WI38 (cell line): Measurements from ENCODE around the gene RNF141.

Source experiments
- H3K4me3 ChIP-seq: 2 replicates; pipeline ENCODE4 v1.5.1; 2011; ENCODE audit warnings: low read depth, mild to moderate bottlenecking, control low read depth, low read length
- CTCF ChIP-seq: IDR thresholded peaks from 2 replicates; pipeline ENCODE4 v1.5.1; 2012; ENCODE audit warnings: low read depth, mild to moderate bottlenecking, control low read depth, low read length

Gene RNF141

DNA sequence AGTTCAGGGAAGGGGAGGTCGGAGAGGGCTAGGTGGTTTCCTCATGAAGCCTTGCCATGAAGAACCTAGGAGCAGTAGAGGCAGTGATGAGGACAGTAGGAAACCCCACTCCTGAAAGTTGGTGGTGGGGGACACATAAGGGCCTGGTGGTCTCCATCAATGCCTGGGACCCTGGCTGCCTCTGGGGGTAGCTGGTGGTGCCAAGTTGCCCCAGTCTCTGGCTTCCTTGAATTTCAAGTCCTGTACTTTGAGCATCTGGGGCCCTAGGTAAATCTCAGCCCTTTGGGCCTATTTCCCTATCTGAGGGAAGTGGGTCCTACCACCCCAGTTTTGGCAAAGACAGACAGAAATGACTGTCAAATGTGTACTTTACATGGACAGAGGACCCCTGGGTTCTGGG is 57.8 kb downstream of the RNF141 start:
- no peak for TF ChIP-seq CTCF
- no peak overlapping the region for H3K4me3 ChIP-seq

GRCh38 chr11:10481560-10482349 is 59.2 kb downstream of the RNF141 start:
- no peak overlapping the region for H3K4me3 ChIP-seq
- TF ChIP-seq CTCF = no peak

DNA sequence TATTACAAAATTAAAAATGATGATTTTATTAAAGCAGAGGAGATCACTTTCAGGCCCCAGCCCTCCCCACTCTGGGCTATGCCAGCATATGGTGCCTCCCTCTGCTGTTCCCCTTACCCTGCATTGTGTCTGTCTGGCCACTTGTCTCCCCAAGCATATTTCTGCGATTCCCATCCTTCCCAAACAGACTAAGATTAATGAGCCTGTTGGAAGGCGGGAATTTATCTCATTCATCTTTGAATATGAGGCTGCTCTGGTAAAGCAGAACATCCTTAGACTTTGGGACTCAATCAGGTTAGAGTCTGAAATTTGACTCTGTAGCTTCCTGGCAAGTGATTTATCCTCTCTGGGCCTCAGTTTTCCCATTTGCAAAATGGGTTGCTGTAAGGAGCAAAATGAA is 60.2 kb downstream of the RNF141 start:
- no peak overlapping the region for H3K4me3 ChIP-seq
- no peak for TF ChIP-seq CTCF

DNA sequence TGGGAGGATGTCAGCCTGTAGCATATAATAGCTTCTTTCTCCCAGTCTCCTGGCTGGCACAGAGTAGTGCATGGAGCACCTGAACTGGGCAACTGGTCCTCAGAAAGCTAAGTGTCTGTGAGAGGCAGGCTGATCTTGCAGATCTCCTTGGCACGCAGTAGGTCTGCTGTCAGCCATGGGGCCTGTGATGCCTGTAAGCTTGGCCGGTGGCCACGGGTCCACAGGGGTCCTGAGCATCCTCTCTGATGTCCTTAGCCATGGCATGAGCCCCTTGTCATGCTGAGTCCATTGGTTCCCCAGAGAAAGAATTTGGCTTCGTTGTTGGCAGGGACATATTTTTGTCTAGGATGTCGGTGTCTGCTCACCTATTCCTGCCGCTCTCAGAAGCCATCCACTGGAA is 61.0 kb downstream of the RNF141 start:
- TF ChIP-seq CTCF = no peak
- H3K4me3 ChIP-seq = no peak overlapping the region

DNA sequence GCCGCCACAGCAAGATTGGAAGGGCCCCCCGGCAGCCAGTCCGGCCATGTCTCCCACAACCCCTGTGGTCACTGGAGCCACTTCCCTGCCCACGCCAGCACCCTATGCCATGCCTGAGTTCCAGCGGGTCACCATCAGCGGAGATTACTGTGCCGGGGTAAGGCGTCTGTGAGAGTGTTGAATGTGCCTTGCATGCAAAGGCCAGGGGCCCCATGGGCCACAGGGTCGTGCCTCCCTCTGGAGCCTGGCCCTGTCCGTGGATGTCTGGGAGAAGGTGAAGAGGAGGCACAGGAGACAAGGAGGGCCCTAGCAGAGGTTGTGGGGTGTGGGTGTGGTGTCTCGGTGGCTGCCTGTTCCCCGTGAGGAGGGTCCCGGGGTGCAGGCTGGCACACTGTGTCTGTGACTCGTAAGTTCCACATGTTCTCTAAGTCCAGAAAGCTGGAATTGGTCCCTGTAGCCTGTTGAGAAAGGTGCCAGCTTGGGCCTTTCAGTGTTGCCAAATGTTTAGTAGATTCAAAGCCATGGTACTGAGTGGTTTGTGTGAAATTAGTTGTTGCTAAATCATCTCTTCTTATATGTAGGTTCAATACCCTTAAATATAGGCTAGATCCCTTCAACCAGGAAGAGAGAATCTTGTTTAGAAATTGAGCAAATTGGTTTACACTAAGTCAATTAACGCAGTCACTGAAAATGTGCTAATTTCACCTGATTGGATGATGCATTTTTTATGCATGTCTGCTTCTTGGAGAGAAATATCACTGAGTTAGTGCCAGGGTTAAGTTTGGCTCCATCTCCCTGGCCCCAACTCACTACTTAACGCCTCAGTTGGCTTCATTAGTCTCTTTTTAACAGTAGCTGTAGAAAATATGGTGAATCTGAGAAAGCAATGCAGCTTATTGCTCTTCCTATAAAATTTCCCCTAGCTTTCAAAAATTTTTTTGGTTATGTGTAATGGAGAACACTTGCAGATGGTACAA is 62.1 kb downstream of the RNF141 start:
- H3K4me3 ChIP-seq = no peak overlapping the region
- TF ChIP-seq CTCF = no peak

- no peak overlapping the region for H3K4me3 ChIP-seq
- no peak for TF ChIP-seq CTCF
Measured at GRCh38 chr11:10478066-10478465, 62.9 kb downstream of the RNF141 start.

DNA sequence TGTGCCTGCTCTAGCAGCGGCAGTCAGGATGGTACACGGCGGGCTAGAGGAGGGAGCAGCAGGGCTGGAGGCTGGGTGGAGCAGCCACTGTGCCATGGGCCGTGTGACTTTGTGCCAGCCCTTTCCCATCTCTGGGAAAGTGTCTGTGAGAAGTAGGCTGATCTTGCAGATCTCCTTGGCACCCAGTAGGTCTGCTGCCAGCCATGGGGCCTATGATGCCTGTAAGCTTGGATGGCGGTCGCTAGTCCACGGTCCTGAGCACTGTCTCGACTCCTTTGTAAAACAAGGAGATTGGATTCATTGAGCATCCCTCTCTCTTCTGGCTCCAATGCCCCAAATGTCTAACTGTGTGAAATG is 63.3 kb downstream of the RNF141 start:
- no peak overlapping the region for H3K4me3 ChIP-seq
- TF ChIP-seq CTCF = no peak
